ENCODE data around the gene MYO18B.

MYO18B gene

GRCh38 chr22:25736378-25737011, 5.5 kb upstream of the MYO18B start:
- no peak for TF ChIP-seq CEBPB (IDR thresholded peaks at IDR 0.05)
- TF ChIP-seq NFIC (IDR thresholded peaks at IDR 0.05), result no peak
- TF ChIP-seq YY1 (IDR thresholded peaks at IDR 0.05; ENCODE audit: low read depth), result no peak
- TF ChIP-seq MAX (IDR thresholded peaks at IDR 0.05), result no peak
- TF ChIP-seq REST (IDR thresholded peaks at IDR 0.05; ENCODE audit: low read depth), result no peak
- TF ChIP-seq USF1 (IDR thresholded peaks at IDR 0.05), result no peak
- TF ChIP-seq EP300 (IDR thresholded peaks at IDR 0.05; ENCODE audit: borderline replicate concordance), result no peak
- TF ChIP-seq CREB1 (IDR thresholded peaks at IDR 0.05; ENCODE audit: low read depth), result no peak
- no peak for TF ChIP-seq ZBTB7A (IDR thresholded peaks at IDR 0.05; ENCODE audit: low read depth)
- no peak for TF ChIP-seq TCF12 (IDR thresholded peaks at IDR 0.05; ENCODE audit: low read depth)
- no peak for TF ChIP-seq TAF1 (IDR thresholded peaks at IDR 0.05; ENCODE audit: low read depth)
- TF ChIP-seq EGR1 (IDR thresholded peaks at IDR 0.05), result no peak
- TF ChIP-seq RAD21 (IDR thresholded peaks at IDR 0.05; ENCODE audit: low read depth), result no peak
- no peak for TF ChIP-seq FOXM1 (IDR thresholded peaks at IDR 0.05; ENCODE audit: borderline replicate concordance, low read depth)
- TF ChIP-seq TEAD4 (IDR thresholded peaks at IDR 0.05), result no peak

GRCh38 chr22:25739659-25740344, 2.2 kb upstream of the MYO18B start:
- no peak for TF ChIP-seq CEBPB (IDR thresholded peaks at IDR 0.05)
- TF ChIP-seq NFIC (IDR thresholded peaks at IDR 0.05), result no peak
- no peak for TF ChIP-seq TAF1 (IDR thresholded peaks at IDR 0.05; ENCODE audit: low read depth)
- TF ChIP-seq USF1 (IDR thresholded peaks at IDR 0.05), result no peak
- no peak for TF ChIP-seq REST (IDR thresholded peaks at IDR 0.05; ENCODE audit: low read depth)
- no peak for TF ChIP-seq YY1 (IDR thresholded peaks at IDR 0.05; ENCODE audit: low read depth)
- TF ChIP-seq TEAD4 (IDR thresholded peaks at IDR 0.05), result no peak
- TF ChIP-seq CREB1 (IDR thresholded peaks at IDR 0.05; ENCODE audit: low read depth), result no peak
- no peak for TF ChIP-seq FOXM1 (IDR thresholded peaks at IDR 0.05; ENCODE audit: borderline replicate concordance, low read depth)
- no peak for TF ChIP-seq TCF12 (IDR thresholded peaks at IDR 0.05; ENCODE audit: low read depth)
- TF ChIP-seq EGR1 (IDR thresholded peaks at IDR 0.05), result no peak
- TF ChIP-seq MAX (IDR thresholded peaks at IDR 0.05), result no peak
- no peak for TF ChIP-seq ZBTB7A (IDR thresholded peaks at IDR 0.05; ENCODE audit: low read depth)
- TF ChIP-seq EP300 (IDR thresholded peaks at IDR 0.05; ENCODE audit: borderline replicate concordance), result no peak
- no peak for TF ChIP-seq RAD21 (IDR thresholded peaks at IDR 0.05; ENCODE audit: low read depth)

- no peak for TF ChIP-seq FOXM1 (IDR thresholded peaks at IDR 0.05; ENCODE audit: borderline replicate concordance, low read depth)
- TF ChIP-seq TCF12 (IDR thresholded peaks at IDR 0.05; ENCODE audit: low read depth), result no peak
- TF ChIP-seq RAD21 (IDR thresholded peaks at IDR 0.05; ENCODE audit: low read depth), result no peak
- TF ChIP-seq EGR1 (IDR thresholded peaks at IDR 0.05), result no peak
- TF ChIP-seq NFIC (IDR thresholded peaks at IDR 0.05), result no peak
Measured at GRCh38 chr22:25742918-25743708, 1.1 kb downstream of the MYO18B start.

- no peak for TF ChIP-seq EP300 (IDR thresholded peaks at IDR 0.05; ENCODE audit: borderline replicate concordance)
- TF ChIP-seq CEBPB (IDR thresholded peaks at IDR 0.05), result no peak
- no peak for TF ChIP-seq CREB1 (IDR thresholded peaks at IDR 0.05; ENCODE audit: low read depth)
- TF ChIP-seq RAD21 (IDR thresholded peaks at IDR 0.05; ENCODE audit: low read depth), result no peak
- no peak for TF ChIP-seq USF1 (IDR thresholded peaks at IDR 0.05)
- no peak for TF ChIP-seq FOXM1 (IDR thresholded peaks at IDR 0.05; ENCODE audit: borderline replicate concordance, low read depth)
- TF ChIP-seq TEAD4 (IDR thresholded peaks at IDR 0.05), result no peak
- no peak for TF ChIP-seq TCF12 (IDR thresholded peaks at IDR 0.05; ENCODE audit: low read depth)
Measured at GRCh38 chr22:25744694-25745093, 2.7 kb downstream of the MYO18B start.
